ENCODE measurements around the gene WSCD1. TPM values are rescaled to one million over a fixed set of nuclear protein-coding genes. Genes with fewer than 3 reads are reported as not detected.

WSCD1 gene
- total and polyA plus RNA-seq, 4 donors: 1.2 to 10.7 (median 5.0) TPM

DNA sequence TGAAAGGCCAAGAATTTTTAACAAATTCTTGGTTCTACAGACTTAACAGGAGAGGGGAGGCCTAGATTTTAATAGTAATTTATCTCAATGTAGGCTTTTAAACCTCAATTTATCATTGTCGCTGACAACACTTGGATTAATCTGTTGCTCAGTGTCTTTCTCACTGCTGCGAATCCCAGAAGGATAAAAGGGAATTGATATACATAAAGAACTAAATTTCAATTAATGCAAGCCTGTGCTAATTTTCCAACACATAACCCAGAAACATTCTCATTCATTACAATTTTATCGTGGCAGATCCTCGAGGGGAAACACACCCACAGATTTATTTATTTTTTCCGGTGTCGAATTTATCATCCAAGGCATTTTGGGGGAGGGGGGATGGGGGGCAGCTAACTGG lies 98.1 kb downstream of the WSCD1 start:
- Histone ChIP-seq H3K27ac (ENCODE audit: low read depth in 1 of 2, low read length in 2 of 2) (no peak overlapping the region), H3K9me3 (ENCODE audit: control insufficient read depth, low read length) (no peaks in the 10 kb centered on the region), H3K4me1 (ENCODE audit: control insufficient read depth in 1 of 2, insufficient read depth in 2 of 2, low read length in 2 of 2) (no peaks in the 10 kb centered on the region), H3K27me3 (ENCODE audit: control insufficient read depth in 1 of 2, insufficient read depth in 2 of 2, low read length in 1 of 2) (no peaks in the 10 kb centered on the region), H3K36me3 (ENCODE audit: control insufficient read depth in 1 of 2, insufficient read depth in 2 of 2, low read length in 1 of 2) (no peaks in the 10 kb centered on the region), H3K4me3 (ENCODE audit: low read length in 2 of 2) (no peak overlapping the region)
- DNase-seq (no peak), ATAC-seq (ENCODE audit: low FRiP score) (no peak)
- WGBS, 2 donors: 36 to 39% methylated on average over 6 of the region's 6 CpGs
- intact Hi-C loops (cut with DNase I): no loop called here

GRCh38 chr17:6170349-6170748 lies 100.2 kb downstream of the WSCD1 start:
- Histone ChIP-seq H3K4me1 (ENCODE audit: control insufficient read depth in 1 of 2, insufficient read depth in 2 of 2, low read length in 2 of 2) (no peaks in the 10 kb centered on the region), H3K9me3 (ENCODE audit: control insufficient read depth, low read length) (no peaks in the 10 kb centered on the region), H3K27me3 (ENCODE audit: control insufficient read depth in 1 of 2, insufficient read depth in 2 of 2, low read length in 1 of 2) (no peaks in the 10 kb centered on the region), H3K27ac (ENCODE audit: low read depth in 1 of 2, low read length in 2 of 2) (no peak overlapping the region), H3K4me3 (ENCODE audit: low read length in 2 of 2) (no peak overlapping the region), H3K36me3 (ENCODE audit: control insufficient read depth in 1 of 2, insufficient read depth in 2 of 2, low read length in 1 of 2) (no peaks in the 10 kb centered on the region)
- DNase-seq: no peak
- WGBS, 2 donors: 61 to 67% methylated on average over 4 of the region's 4 CpGs
- intact Hi-C loops (cut with DNase I): no loop called here
- ATAC-seq (ENCODE audit: low FRiP score): no peak

GRCh38 chr17:6172642-6173330 lies 102.6 kb downstream of the WSCD1 start:
- intact Hi-C loops (cut with DNase I): no loop called here
- 64% methylated on average over 9 of the region's 9 CpGs for WGBS, 2 donors
- DNase-seq (no peak), ATAC-seq (ENCODE audit: low FRiP score) (no peak)
- no peaks in the 10 kb centered on the region for H3K4me1 ChIP-seq (ENCODE audit: control insufficient read depth in 1 of 2, insufficient read depth in 2 of 2, low read length in 2 of 2)
- H3K36me3 ChIP-seq (ENCODE audit: control insufficient read depth in 1 of 2, insufficient read depth in 2 of 2, low read length in 1 of 2): no peaks in the 10 kb centered on the region
- H3K9me3 ChIP-seq (ENCODE audit: control insufficient read depth, low read length): no peaks in the 10 kb centered on the region
- H3K27ac ChIP-seq (ENCODE audit: low read depth in 1 of 2, low read length in 2 of 2): no peak overlapping the region
- H3K4me3 ChIP-seq (ENCODE audit: low read length in 2 of 2): no peak overlapping the region
- H3K27me3 ChIP-seq (ENCODE audit: control insufficient read depth in 1 of 2, insufficient read depth in 2 of 2, low read length in 1 of 2): no peaks in the 10 kb centered on the region

DNA sequence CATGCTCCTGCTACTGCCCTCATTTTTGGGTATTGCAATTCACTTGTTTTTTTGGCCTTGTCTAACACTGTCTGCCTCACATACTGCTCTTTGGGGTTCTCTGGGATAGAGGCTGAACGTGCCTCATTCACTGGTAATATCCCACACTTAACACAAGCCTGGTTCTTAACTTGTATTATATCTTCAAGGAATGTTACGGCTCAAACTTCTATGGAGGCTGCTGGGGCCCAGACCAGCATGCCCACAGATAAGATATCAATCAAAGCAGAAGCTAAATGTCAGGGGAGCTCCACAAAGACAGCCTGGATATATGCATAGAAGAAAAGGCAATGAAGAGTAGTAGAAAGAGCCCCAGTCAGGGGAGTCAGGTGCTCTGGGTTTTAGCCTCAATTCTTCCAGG lies 103.5 kb downstream of the WSCD1 start:
- Histone ChIP-seq H3K36me3 (ENCODE audit: control insufficient read depth in 1 of 2, insufficient read depth in 2 of 2, low read length in 1 of 2) (no peaks in the 10 kb centered on the region), H3K27ac (ENCODE audit: low read depth in 1 of 2, low read length in 2 of 2) (no peak overlapping the region), H3K27me3 (ENCODE audit: control insufficient read depth in 1 of 2, insufficient read depth in 2 of 2, low read length in 1 of 2) (no peaks in the 10 kb centered on the region), H3K4me3 (ENCODE audit: low read length in 2 of 2) (no peak overlapping the region), H3K9me3 (ENCODE audit: control insufficient read depth, low read length) (no peaks in the 10 kb centered on the region), H3K4me1 (ENCODE audit: control insufficient read depth in 1 of 2, insufficient read depth in 2 of 2, low read length in 2 of 2) (no peaks in the 10 kb centered on the region)
- DNase-seq (no peak), ATAC-seq (ENCODE audit: low FRiP score) (no peak)
- WGBS, 2 donors: 69 to 76% methylated on average over 2 of the region's 2 CpGs
- intact Hi-C loops (cut with DNase I): no loop called here

Data from aorta (tissue), 5 donors.